ENCODE data around the gene METTL24.

Gene METTL24

GRCh38 chr6:110232450-110232849 lies 125.7 kb downstream of the METTL24 start:
- Histone ChIP-seq H3K9ac (no peak overlapping the region), H3K27ac (no peak overlapping the region), H3K4me1 (no peaks in the 10 kb centered on the region), H3K36me3 (ENCODE audit: control insufficient read depth, insufficient read depth, low read length) (no peaks in the 10 kb centered on the region), H3K27me3 (ENCODE audit: control insufficient read depth, insufficient read depth, low read length) (no peaks in the 10 kb centered on the region), H2AFZ (no peak overlapping the region), H3K79me2 (no peaks in the 10 kb centered on the region), H3K9me3 (ENCODE audit: control insufficient read depth, low read length) (no peaks in the 10 kb centered on the region), H3K4me2 (ENCODE audit: low read length) (no peak overlapping the region), H3K4me3 (ENCODE audit: low read depth, low read length) (no peak overlapping the region)
- TF ChIP-seq, protein P1, sequence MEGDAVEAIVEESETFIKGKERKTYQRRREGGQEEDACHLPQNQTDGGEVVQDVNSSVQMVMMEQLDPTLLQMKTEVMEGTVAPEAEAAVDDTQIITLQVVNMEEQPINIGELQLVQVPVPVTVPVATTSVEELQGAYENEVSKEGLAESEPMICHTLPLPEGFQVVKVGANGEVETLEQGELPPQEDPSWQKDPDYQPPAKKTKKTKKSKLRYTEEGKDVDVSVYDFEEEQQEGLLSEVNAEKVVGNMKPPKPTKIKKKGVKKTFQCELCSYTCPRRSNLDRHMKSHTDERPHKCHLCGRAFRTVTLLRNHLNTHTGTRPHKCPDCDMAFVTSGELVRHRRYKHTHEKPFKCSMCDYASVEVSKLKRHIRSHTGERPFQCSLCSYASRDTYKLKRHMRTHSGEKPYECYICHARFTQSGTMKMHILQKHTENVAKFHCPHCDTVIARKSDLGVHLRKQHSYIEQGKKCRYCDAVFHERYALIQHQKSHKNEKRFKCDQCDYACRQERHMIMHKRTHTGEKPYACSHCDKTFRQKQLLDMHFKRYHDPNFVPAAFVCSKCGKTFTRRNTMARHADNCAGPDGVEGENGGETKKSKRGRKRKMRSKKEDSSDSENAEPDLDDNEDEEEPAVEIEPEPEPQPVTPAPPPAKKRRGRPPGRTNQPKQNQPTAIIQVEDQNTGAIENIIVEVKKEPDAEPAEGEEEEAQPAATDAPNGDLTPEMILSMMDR (IDR thresholded peaks at IDR 0.05) = no peak

- no peak overlapping the region for H3K4me2 ChIP-seq (ENCODE audit: low read length)
- H3K79me2 ChIP-seq = no peaks in the 10 kb centered on the region
- no peak overlapping the region for H3K27ac ChIP-seq
- H2AFZ ChIP-seq = no peak overlapping the region
- H3K27me3 ChIP-seq (ENCODE audit: control insufficient read depth, insufficient read depth, low read length) = no peaks in the 10 kb centered on the region
- H3K9me3 ChIP-seq (ENCODE audit: control insufficient read depth, low read length) = no peaks in the 10 kb centered on the region
- H3K36me3 ChIP-seq (ENCODE audit: control insufficient read depth, insufficient read depth, low read length) = no peaks in the 10 kb centered on the region
- H3K4me1 ChIP-seq = no peaks in the 10 kb centered on the region
- H3K9ac ChIP-seq = no peak overlapping the region
- TF ChIP-seq, protein P1 (IDR thresholded peaks at IDR 0.05) = no peak
- H3K4me3 ChIP-seq (ENCODE audit: low read depth, low read length) = no peak overlapping the region
Measured at GRCh38 chr6:110226261-110226660, 131.9 kb downstream of the METTL24 start.

DNA sequence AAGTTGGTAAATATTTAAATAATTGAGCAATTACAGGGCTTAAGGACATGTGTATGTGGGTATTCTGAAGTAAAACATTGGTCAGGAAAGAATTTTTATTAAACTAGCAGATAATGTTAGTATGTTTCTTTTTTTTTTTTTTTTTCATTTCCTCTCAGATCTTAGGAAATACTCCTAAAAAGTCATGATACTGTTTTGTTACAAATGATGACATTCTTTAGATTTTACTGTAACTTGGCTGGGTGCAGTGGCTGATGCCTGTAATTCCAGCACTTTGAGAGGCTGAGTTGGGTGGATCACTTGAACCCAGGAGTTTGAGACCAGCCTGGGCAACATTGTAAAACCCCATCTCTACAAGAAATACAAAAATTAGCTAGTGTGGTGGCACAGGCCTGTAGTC lies 136.4 kb downstream of the METTL24 start:
- no peak overlapping the region for H3K27ac ChIP-seq
- no peaks in the 10 kb centered on the region for H3K79me2 ChIP-seq
- H3K4me2 ChIP-seq (ENCODE audit: low read length) = no peak overlapping the region
- H3K4me3 ChIP-seq (ENCODE audit: low read depth, low read length) = no peak overlapping the region
- H3K36me3 ChIP-seq (ENCODE audit: control insufficient read depth, insufficient read depth, low read length) = no peaks in the 10 kb centered on the region
- no peaks in the 10 kb centered on the region for H3K27me3 ChIP-seq (ENCODE audit: control insufficient read depth, insufficient read depth, low read length)
- TF ChIP-seq, protein P1 (IDR thresholded peaks at IDR 0.05) = no peak
- no peak overlapping the region for H2AFZ ChIP-seq
- no peaks in the 10 kb centered on the region for H3K4me1 ChIP-seq
- no peak overlapping the region for H3K9ac ChIP-seq
- H3K9me3 ChIP-seq (ENCODE audit: control insufficient read depth, low read length) = no peaks in the 10 kb centered on the region

- no peak overlapping the region for H2AFZ ChIP-seq
- H3K9me3 ChIP-seq (ENCODE audit: control insufficient read depth, low read length) = no peaks in the 10 kb centered on the region
- no peaks in the 10 kb centered on the region for H3K27me3 ChIP-seq (ENCODE audit: control insufficient read depth, insufficient read depth, low read length)
- TF ChIP-seq, protein P1 (IDR thresholded peaks at IDR 0.05) = no peak
- no peaks in the 10 kb centered on the region for H3K79me2 ChIP-seq
- H3K9ac ChIP-seq = no peak overlapping the region
- H3K27ac ChIP-seq = no peak overlapping the region
- no peak overlapping the region for H3K4me3 ChIP-seq (ENCODE audit: low read depth, low read length)
- no peaks in the 10 kb centered on the region for H3K4me1 ChIP-seq
- no peaks in the 10 kb centered on the region for H3K36me3 ChIP-seq (ENCODE audit: control insufficient read depth, insufficient read depth, low read length)
- no peak overlapping the region for H3K4me2 ChIP-seq (ENCODE audit: low read length)
Measured at GRCh38 chr6:110217266-110217665, 140.9 kb downstream of the METTL24 start.

DNA sequence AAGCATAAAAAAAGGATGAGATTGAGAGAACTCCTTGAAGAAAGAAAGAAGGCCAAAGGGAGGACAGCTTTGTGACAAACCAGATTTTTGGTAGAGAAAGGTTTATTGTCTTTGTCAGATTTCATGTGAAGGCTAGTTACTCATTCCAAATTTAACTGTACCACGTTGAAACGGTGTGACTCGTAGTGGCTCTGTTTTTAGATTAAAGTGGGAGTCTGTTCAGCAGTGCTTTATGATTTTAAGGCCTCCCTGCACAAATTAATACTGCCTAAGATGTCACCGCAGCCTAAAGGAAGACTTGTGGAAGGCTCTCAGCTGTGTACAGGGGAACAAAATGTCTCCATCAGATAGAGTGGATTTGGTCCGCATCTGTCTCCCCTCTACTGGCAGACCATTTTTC lies 142.0 kb downstream of the METTL24 start:
- Histone ChIP-seq H3K27ac (no peak overlapping the region), H3K4me2 (ENCODE audit: low read length) (no peak overlapping the region), H2AFZ (no peak overlapping the region), H3K27me3 (ENCODE audit: control insufficient read depth, insufficient read depth, low read length) (no peaks in the 10 kb centered on the region), H3K36me3 (ENCODE audit: control insufficient read depth, insufficient read depth, low read length) (no peaks in the 10 kb centered on the region), H3K4me1 (no peaks in the 10 kb centered on the region), H3K9me3 (ENCODE audit: control insufficient read depth, low read length) (no peaks in the 10 kb centered on the region), H3K79me2 (no peaks in the 10 kb centered on the region), H3K4me3 (ENCODE audit: low read depth, low read length) (no peak overlapping the region), H3K9ac (no peak overlapping the region)
- TF ChIP-seq, protein P1 (IDR thresholded peaks at IDR 0.05) = no peak

Measured in parathyroid adenoma (tissue), 2 donors.